ENCODE results near the gene GNE. TPM values are rescaled to one million over a fixed set of nuclear protein-coding genes. Genes with fewer than 3 reads are reported as not detected.
A peak's percentile ranks its signal among the peaks of the same experiment; 100 is the strongest.
"Not testable (repeated sequence)": the region's sequence is repeated elsewhere in the genome, so short reads cannot be mapped to it uniquely, and the experiment has no call there.

Gene GNE
- total RNA-seq, 1 experiment from 2014 or later = 27.9 TPM

DNA sequence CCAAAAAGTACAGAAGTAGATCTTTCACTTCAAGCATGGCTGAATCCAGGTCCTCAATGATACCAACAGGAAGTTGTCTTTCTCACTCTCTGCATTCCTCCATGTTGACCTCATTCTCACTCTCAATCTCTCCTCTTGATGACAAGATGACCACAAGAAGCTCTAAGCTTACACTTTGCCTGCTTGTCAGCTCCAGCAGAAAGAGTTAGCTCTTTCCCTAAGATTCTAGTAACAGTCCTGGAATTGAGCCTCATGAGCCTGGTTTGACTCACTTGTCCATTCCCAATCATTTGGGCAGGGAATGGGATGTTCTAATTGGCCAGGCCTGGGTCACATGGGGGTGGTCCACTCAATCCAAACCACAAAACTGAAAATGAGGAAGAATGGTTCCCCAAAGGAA lies 70.8 kb downstream of the GNE start:
- in situ Hi-C loops (cut with HindIII; ENCODE audit: low pct_unique_long_range_greater_than_20kb, low sequenced_read_pairs) = no loop called here
- peak; percentile 20 for DNase-seq (ENCODE audit: low read depth)

DNA sequence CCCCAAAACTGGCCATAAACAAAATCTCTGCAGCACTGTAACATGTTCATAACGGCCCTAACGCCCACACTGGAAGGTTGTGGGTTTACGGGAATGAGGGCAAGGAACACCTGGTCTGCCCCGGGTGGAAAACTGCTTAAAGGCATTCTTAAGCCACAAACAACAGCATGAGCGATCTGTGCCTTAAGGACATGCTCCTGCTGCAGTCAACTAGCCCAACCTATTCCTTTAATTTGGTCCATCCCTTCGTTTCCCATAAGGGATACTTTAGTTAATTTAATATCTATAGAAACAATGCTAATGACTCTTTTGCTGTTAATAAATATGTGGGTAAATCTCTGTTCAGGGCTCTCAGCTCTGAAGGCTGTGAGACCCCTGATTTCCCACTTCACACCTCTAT lies 78.0 kb downstream of the GNE start:
- in situ Hi-C loops (cut with HindIII; ENCODE audit: low pct_unique_long_range_greater_than_20kb, low sequenced_read_pairs); DNase-seq (ENCODE audit: low read depth): not testable (repeated sequence)

DNA sequence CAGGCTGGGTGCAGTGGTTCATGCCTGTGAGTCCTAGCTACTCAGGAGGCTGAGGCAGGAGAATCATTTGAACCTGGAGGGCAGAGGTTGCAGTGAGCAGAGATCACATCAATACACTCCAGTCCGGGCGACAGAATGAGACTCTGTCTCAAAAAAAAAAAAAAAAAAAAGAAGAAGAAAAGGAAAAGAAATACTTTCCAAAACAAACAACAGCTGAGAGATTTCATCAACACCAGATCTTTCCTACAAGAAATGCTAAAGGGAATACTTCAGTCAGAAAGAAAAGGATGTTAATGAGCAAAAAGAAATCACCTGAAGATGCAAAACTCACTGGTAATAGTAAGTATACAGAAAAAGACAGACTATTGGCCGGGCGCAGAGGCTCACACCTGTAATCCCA lies 80.7 kb downstream of the GNE start:
- in situ Hi-C loops (cut with HindIII; ENCODE audit: low pct_unique_long_range_greater_than_20kb, low sequenced_read_pairs) = no loop called here
- no peak for DNase-seq (ENCODE audit: low read depth)

DNA sequence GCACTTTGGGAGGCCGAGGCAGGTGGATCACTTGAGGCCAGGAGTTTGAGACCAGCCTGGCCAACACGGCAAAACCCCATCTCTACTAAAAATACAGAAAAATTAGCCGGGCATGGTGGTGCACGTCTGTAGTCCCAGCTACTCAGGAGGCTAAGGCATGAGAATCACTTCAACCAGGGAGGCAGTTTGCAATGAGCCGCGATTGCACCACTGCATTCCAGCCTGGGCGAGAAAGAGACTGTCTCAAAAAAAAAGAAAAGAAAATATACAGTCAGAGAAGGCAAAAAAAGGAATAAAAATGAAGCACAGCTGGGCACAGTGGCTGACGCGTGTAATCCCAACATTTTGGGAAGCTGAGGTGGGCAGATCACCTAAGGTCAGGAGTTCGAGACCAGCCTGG lies 81.8 kb downstream of the GNE start:
- in situ Hi-C loops (cut with HindIII; ENCODE audit: low pct_unique_long_range_greater_than_20kb, low sequenced_read_pairs); DNase-seq (ENCODE audit: low read depth): not testable (repeated sequence)

DNA sequence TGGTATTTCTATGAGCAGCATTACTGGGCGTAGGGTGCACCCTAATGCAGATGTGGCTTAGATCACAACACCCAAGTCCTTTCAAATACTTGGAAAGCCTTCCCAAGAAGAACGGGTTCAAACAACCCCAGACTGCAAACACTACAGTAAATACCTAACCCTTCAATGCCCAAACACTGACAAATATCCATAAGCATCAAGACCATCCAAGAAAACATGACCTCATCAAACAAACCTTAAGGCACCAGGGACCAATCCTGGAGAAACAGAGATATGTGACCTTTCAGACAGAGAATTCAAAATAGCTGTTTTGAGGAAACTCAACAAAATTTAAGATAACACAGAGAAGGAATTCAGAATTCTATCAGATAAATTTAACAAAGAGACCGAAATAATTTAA lies 83.0 kb downstream of the GNE start:
- in situ Hi-C loops (cut with HindIII; ENCODE audit: low pct_unique_long_range_greater_than_20kb, low sequenced_read_pairs); DNase-seq (ENCODE audit: low read depth): not testable (repeated sequence)

DNA sequence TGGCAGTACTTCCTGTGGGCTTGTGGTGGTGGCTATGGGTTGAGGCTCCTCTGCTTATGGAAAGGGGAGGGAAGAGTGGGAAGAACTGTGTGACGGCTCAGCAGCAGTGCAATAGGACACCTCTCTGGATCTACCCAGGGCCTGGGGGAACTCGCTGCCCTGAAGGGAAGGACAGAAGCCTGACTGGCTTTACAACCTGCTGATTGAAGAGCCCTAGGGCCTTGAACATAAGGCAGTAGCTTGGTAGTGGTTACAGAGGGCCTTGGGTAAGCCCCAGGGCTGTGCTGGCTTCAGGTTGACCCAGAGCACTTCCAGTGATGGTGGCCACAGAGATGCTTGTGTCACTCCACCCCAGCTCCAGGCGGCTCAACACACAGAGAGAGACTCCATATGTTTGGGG lies 83.5 kb downstream of the GNE start:
- in situ Hi-C loops (cut with HindIII; ENCODE audit: low pct_unique_long_range_greater_than_20kb, low sequenced_read_pairs) = no loop called here
- no peak for DNase-seq (ENCODE audit: low read depth)

DNA sequence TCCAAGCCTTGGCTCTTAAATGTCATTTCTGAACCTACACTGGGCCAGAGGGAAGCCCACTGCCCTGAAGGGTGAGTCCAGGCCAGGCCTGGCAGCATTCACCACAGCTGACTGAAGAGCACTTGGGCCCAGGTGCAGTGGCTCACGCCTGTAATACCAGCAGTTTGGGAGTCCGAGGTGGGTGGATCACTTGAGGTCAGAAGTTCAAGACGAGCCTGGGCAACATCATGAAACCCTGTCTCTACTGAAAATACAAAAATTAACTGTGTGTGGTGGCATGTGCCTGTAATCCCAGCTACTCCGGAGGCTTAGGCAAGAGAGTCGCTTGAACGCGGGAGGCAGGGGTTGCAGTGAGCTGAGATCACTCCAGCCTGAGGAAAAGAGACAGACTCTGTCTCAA lies 84.0 kb downstream of the GNE start:
- in situ Hi-C loops (cut with HindIII; ENCODE audit: low pct_unique_long_range_greater_than_20kb, low sequenced_read_pairs) = no loop called here

DNA sequence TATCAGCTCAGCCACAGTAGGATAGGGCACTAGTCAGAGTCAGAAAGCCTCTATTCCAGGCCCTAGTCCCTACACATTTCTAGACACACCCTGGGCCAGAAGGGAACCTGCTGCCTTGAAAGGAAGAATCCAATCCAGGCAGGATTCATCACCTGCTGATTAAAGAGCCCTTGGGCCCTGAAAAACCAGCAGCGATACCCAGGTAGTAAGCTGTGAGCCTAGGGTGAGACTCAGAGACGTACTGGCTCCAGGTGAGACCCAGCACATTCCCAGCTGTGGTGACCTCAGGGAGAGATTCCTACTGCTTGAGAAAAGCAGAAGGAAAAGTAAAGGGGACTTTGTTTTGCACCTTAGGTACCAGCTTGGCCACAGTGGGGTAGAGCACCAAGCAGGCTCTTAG lies 84.4 kb downstream of the GNE start:
- no peak for DNase-seq (ENCODE audit: low read depth)
- in situ Hi-C loops (cut with HindIII; ENCODE audit: low pct_unique_long_range_greater_than_20kb, low sequenced_read_pairs) = no loop called here

More for the DNA sequence above, 84.0 kb downstream of the GNE start:
- DNase-seq (ENCODE audit: low read depth) = no peak

DNA sequence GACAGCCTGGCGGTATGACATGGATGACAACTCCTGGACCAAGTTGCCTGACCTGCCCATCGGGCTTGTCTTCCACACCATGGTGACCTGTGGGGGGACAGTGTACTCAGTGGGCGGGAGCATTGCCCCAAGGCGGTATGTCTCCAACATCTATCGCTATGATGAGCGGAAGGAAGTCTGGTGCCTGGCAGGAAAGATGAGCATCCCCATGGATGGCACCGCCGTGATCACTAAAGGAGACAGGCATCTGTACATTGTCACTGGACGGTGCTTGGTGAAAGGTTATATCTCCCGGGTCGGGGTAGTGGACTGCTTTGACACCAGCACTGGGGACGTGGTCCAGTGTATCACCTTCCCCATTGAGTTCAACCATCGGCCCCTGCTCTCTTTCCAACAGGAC lies 87.7 kb downstream of the GNE start:
- no peak for DNase-seq (ENCODE audit: low read depth)
- in situ Hi-C loops (cut with HindIII; ENCODE audit: low pct_unique_long_range_greater_than_20kb, low sequenced_read_pairs) = no loop called here

DNA sequence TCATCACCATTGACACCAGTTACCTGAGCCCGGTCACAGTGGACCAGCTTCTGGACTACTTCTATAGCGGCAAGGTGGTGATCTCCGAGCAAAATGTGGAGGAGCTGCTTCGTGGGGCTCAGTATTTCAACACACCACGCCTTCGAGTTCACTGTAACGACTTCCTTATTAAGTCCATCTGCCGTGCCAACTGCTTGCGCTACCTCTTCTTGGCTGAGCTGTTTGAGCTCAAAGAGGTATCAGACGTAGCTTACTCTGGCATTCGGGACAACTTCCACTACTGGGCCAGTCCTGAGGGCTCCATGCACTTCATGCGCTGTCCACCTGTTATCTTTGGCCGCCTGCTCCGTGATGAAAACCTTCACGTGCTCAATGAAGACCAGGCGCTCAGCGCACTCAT lies 88.5 kb downstream of the GNE start:
- DNase-seq (ENCODE audit: low read depth) = no peak
- in situ Hi-C loops (cut with HindIII; ENCODE audit: low pct_unique_long_range_greater_than_20kb, low sequenced_read_pairs) = no loop called here

DNA sequence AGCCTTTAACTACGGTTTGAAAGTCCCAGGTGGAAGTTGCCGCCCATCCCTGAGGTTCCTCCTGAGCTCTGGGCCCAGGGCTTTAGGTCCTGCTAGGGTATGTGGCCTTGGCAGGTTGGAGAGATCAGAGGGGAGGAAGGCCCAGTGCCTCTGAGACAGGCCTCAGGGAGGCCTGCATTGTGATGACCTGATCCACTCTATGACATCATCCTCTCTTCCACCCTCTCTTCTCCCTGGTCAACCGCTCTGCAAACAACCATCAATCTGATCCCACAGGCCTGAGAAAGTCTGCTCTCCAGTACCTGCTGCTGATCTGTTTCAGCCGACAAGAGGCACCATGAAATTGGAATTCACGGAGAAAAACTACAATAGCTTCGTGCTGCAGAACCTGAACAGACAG lies 89.1 kb downstream of the GNE start, which contains the start of gene CCIN:
Gene CCIN (plus strand): TSS at position 223 of the 400 bp plus-strand sequence. CDS start 115 bp downstream, at position 338.
- in situ Hi-C loops (cut with HindIII; ENCODE audit: low pct_unique_long_range_greater_than_20kb, low sequenced_read_pairs) = no loop called here
- no peak for DNase-seq (ENCODE audit: low read depth)

DNA sequence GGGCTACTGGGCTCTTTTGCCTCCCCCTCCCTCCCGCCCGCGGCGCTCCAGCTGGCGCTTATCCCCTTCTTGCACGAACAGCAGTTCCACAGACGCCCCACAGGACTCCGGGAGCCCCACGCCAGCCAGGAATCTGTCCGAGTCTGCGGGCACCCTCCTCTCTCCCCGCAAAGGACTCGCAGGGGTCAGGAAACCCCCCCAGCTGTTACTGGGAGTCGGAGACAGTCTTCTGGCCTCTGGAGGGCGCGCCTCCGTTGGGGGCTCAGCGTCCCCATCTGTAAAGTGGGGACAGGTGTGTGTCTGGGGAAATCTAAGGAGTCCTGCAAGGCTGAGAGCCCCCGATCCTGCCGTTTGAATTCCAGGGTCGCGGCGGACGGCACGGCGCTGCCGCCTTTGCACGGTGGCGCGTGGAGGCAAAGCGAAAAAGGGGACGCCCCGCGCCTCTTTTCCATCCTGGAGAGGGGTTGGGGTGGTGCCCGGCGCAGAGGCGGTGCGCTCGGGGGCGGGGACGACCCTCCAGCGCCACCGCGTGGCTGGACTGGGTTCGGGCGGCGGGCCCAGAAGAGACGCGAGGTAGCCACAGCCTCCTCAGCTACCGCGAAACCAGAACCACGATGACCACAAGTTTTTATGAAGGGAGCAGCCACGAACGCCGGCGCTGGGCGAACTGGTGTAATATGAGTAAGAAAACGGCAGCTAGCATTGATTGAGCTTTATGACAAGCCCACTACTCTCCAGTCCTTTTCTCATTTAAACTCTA lies 91.9 kb downstream of the GNE start:
- DNase-seq (ENCODE audit: low read depth) = peak; percentile 68
- in situ Hi-C loops (cut with HindIII; ENCODE audit: low pct_unique_long_range_greater_than_20kb, low sequenced_read_pairs) = no loop called here

DNA sequence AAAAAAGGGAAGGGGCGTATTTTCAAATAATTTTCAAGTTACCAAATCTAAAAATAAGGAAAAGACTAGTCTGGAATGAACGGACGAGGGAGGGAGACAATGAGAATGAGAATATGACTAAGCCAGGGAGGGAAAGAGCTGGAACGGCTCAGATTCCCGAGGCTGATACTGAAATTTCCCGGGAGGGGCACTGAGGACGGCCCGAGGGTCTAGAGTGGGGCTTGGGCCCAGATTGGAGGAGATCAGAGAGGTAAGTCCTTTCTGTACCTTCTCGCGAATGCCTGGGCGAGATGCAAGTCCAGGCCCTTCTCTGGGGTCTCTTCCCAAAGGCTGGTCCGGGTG lies 92.5 kb downstream of the GNE start:
- no peak for DNase-seq (ENCODE audit: low read depth)
- in situ Hi-C loops (cut with HindIII; ENCODE audit: low pct_unique_long_range_greater_than_20kb, low sequenced_read_pairs) = no loop called here

DNA sequence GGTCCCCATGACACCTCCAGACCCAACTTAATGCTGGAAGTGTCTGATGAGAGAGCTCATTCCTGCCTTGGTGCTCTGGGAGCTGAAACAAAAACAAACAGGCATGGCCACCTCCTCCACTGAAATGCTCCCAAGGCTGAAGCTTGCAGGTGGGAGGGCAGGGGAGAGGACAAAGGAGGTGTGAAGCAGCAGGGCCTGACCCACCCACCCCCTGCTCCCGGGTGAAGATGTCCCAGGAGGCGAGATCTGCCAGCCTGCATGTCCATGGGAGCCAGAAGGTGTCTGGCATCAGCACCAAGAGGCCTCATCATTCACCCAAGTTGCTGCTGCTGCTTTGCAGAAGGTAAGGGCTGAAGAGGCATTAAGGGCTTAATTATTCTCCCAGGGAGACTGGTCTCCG lies 93.3 kb downstream of the GNE start:
- no peak for DNase-seq (ENCODE audit: low read depth)
- in situ Hi-C loops (cut with HindIII; ENCODE audit: low pct_unique_long_range_greater_than_20kb, low sequenced_read_pairs) = no loop called here

Other genes starting within 250 kb of the GNE start
- gene RECK, start 221.5 kb downstream of the GNE start, total RNA-seq (2014; rRNA removed; shearing (Covaris generic); ENCODE audit: low replicate concordance) = 5.4 and 7.8 TPM in 2 replicates
- 19.1 and 25.7 TPM in 2 replicates for gene GLIPR2, start 121.7 kb downstream of the GNE start, total RNA-seq (2014; rRNA removed; shearing (Covaris generic); ENCODE audit: low replicate concordance)
- gene CCIN, start 89.1 kb downstream of the GNE start, total RNA-seq (2014; rRNA removed; shearing (Covaris generic); ENCODE audit: low replicate concordance) = not detected in 2 replicates
- 412 and 447 TPM in 2 replicates for gene CLTA, start 67.5 kb downstream of the GNE start, total RNA-seq (2014; rRNA removed; shearing (Covaris generic); ENCODE audit: low replicate concordance)
- 3.2 and 6.9 TPM in 2 replicates for gene RNF38, start 141.8 kb upstream of the GNE start, total RNA-seq (2014; rRNA removed; shearing (Covaris generic); ENCODE audit: low replicate concordance)